NOMO-1 treated with dmso at 0.1 percent for 144 hours (cell line): ENCODE measurements around the gene EIF2D.
"Not testable (repeated sequence)": the region's sequence is repeated elsewhere in the genome, so short reads cannot be mapped to it uniquely, and the experiment has no call there.

ENCODE experiments used
- DNase-seq: peaks from one replicate; lab custom pipeline; 2025; ENCODE audit not compliant: unreplicated experiment; lab: John Stamatoyannopoulos, UW

The EIF2D gene

GRCh38 chr1:206588492-206588891 is 23.8 kb downstream of the EIF2D start:
- no peak for DNase-seq

DNA sequence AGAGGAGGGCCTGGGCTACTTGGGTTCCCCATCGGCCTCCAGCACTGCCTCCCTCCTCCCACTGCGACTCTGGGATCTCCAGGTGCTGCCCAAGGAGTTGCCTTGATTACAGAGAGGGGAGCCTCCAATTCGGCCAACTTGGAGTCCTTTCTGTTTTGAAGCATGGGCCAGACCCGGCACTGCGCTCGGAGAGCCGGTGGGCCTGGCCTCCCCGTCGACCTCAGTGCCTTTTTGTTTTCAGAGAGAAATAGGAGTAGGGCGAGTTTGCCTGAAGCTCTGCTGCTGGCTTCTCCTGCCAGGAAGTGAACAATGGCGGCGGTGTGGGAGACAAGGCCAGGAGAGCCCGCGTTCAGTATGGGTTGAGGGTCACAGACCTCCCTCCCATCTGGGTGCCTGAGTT is 24.4 kb downstream of the EIF2D start:
- no peak for DNase-seq

DNA sequence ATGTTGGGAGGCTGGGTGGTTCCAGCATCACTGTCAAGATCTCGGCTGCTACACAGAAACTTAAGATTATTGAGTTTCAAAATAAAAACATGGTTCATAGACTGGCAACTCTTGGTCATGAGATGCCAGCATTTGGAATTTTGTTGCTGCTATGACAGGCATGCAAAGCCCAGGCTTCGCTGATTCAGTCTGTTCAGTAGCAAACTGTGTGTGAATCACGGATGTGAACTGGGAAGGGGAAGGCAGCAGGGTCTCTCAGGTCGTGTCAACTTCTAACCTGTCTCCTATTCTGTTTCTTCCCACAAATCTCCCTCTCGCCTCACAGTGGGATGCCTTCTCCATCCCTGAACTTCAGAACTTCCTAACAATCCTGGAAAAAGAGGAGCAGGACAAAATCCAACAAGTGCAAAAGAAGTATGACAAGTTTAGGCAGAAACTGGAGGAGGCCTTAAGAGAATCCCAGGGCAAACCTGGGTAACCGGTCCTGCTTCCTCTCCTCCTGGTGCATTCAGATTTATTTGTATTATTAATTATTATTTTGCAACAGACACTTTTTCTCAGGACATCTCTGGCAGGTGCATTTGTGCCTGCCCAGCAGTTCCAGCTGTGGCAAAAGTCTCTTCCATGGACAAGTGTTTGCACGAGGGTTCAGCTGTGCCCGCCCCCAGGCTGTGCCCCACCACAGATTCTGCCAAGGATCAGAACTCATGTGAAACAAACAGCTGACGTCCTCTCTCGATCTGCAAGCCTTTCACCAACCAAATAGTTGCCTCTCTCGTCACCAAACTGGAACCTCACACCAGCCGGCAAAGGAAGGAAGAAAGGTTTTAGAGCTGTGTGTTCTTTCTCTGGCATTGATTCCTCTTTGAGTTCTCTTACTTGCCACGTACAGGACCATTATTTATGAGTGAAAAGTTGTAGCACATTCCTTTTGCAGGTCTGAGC is 25.5 kb downstream of the EIF2D start:
- DNase-seq = no peak

DNA sequence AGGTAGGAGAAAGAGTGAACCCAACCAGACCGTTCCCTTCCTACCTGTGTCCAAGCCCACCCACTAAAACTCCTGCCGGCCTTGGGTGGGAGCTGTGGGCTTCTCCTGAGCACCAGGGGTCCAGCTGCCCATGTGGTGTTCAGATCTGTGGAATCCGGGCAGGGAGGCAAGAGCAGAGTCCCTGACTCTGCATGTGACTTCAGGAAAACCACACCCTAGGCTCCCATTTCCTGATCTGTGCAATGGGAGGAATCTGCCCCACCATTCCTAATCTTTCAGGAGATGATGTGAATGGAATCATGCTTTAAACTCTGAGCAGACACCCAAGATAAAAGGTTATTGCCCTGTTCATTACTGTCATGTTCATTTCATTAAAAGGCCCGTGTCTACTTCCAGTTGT is 27.6 kb downstream of the EIF2D start:
- no peak for DNase-seq

- peak; percentile 36 for DNase-seq
Measured at GRCh38 chr1:206583707-206584648, 28.3 kb downstream of the EIF2D start.

GRCh38 chr1:206582971-206583706 is 29.1 kb downstream of the EIF2D start:
- no peak for DNase-seq

GRCh38 chr1:206582537-206582936 is 29.7 kb downstream of the EIF2D start:
- no peak for DNase-seq

GRCh38 chr1:206581571-206581981 is 30.7 kb downstream of the EIF2D start:
- no peak for DNase-seq

DNA sequence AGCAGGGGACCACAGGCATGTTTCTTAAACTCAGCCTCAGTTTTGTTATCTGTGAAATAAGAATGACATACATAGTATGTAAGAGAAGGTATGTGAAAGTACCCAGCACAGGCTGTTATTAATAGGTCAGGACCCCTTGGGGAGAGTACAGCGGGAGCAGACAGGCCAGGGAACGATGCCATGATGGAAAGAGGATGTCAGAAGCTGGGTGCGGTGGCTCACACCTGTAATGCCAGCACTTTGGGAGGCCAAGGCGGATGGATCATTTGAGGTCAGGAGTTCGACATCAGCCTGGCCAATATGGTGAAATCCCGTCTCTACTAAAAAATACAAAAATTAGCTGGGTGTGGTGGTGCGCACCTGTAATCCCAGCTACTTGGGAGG is 31.2 kb downstream of the EIF2D start:
- DNase-seq = not testable (repeated sequence)

- no peak for DNase-seq
Measured at GRCh38 chr1:206580438-206581113, 31.7 kb downstream of the EIF2D start.

DNA sequence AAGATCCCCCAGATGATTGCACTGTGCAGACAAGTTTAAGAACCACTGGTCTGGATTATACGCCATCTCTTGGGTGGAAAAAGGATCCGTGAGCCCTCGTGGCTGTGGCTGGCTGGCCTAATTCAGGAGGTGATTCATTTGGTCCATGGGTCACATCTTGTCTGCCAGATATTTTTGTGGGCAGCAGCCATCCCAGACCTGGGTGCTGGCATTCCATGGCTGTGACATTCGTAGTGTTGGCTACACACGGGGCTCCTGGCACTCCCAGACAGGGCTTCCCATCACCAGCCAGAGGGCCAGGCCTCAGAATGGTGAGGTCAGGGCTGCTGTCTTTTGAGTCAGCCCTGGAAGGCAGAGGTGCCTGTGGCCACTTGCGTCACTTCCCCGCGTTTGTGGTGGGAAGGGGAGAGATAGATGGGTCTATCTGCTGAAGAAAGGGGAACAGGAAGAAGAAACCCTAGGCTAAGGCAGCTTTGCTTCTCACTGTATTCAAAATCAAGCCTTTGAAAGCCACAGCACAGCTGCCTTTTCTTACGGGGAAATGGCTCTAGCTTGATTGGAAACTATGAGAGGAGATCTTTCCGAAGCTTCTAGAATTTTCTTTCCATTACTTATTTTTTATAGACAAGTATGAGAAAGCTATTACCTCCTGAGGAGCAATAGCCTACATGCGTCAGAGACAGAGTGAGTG is 32.4 kb downstream of the EIF2D start:
- DNase-seq = peak; percentile 92

GRCh38 chr1:206578978-206579374 is 33.3 kb downstream of the EIF2D start:
- DNase-seq = no peak

DNA sequence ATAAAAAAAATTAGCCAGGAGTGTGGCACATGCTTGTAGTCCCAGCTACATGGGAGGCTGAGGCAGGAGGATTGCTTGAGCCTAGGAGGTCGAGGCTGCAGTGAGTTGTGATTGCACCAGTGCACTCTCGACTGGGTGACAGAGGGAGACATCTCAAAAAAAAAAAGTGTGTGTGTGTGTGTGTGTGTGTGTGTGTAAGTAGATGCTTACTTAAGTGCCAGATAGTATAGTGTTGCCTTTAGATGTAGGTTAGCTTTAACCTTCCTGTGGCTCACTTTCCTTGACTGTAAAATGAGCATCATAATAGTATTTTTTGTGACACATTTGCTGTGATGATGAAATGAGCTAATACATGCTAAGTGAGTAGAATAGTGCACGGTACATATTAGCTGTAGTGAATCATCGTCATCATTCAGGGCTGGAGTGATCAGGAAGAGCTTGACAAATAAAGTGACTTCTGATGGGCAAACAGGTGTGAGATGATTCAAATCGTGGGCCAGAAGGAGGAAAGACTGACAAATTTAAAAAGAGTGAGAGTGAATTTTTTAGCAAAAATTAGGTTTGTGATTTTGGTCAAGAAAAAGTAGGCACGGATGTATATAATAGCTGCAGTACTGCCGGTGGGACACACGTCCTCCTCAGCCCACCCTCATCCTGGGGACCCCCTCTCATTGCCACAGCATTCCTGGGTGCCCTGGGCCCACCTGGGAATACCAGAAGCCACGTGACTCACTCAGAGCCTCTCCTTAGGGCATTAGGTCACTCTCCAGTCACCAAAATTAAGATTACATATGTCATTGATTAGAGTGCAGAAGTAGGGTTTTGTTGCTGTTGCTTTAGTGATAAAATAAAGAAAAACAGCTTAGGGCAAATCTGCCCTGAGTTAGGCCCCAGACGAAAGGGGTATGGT is 33.9 kb downstream of the EIF2D start:
- no peak for DNase-seq

GRCh38 chr1:206577626-206578025 is 34.6 kb downstream of the EIF2D start:
- no peak for DNase-seq

GRCh38 chr1:206575894-206576737 is 36.1 kb downstream of the EIF2D start:
- no peak for DNase-seq

DNA sequence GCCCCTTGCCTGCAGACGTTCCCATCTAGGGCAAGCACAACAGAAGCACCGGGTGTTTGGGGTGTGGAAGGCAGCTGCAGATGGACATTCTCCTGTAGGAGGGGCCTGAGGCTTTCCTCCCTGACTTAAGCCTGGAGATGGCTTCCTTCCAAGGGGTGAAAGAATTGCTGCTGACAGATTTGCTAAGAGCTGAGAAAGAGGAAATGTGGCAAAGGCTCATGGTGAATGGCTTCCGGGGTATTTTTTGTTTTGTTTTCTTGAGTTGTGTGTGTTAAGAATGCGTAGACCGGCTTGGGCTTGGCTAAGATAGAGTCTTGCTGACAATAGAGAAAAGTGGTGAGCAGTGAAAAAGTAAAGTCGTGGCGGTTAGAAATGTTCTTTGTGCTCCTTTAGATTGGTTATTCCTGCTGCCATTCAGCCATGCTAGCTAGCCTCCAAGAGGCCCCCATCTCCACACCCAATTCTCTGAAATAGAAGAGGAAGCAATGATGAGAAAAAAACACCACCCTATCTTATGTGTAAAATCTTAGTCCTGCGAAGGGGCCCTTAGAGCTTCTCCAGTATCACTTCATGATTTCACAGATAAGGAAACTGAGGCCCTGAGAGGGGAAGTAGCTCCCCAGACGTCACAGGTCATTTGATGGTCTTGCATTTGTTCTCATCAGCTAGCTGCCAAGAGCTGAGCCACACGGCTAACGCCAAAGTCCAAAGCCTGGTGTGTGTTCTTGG is 36.9 kb downstream of the EIF2D start:
- peak; percentile 87 for DNase-seq

- no peak for DNase-seq
Measured at GRCh38 chr1:206573762-206574161, 38.5 kb downstream of the EIF2D start.
